22Rv1 (cell line): ENCODE data around the gene SMARCD1.

Experiments
- CTCF ChIP-seq: fragments of 450-650 bp; IDR thresholded peaks from 2 replicates; pipeline ENCODE4 v1.5.1; 2017; ENCODE audit warnings: mild to moderate bottlenecking
- ZFX ChIP-seq: fragments of 450-650 bp; IDR thresholded peaks from 2 replicates; pipeline ENCODE4 v1.6.1; 2017; ENCODE audit warnings: antibody characterized with exemption, borderline replicate concordance

- TF ChIP-seq CTCF, result peak; percentile 100
- TF ChIP-seq ZFX, result no peak
These were observed 26.7 kb downstream of the SMARCD1 start, which contains the start of gene COX14 for GRCh38 chr12:50111693-50112455.
